Esophagus muscularis mucosa (tissue), 4 donors: Measurements from ENCODE around the gene B3GNT7. TPM values are rescaled to one million over a fixed set of nuclear protein-coding genes. Genes with fewer than 3 reads are reported as not detected.
"Not testable (repeated sequence)": the region's sequence is repeated elsewhere in the genome, so short reads cannot be mapped to it uniquely, and the experiment has no call there.

Experiments used
- DNase-seq: peaks from one replicate; pipeline ENCODE4 v3.0.0-alpha.2; 2017; ENCODE audit errors: extremely low spot score
- H3K27ac ChIP-seq, 4 donors: fragments of 200-600 bp; sonication (generic); replicated peaks in 1 of 4; 1 replicate in 3 of 4; 2 replicates in 1 of 4; pipeline ENCODE4 v1.5.1; 2016 to 2019; ENCODE audit warnings: mild to moderate bottlenecking in 1 of 4
- H3K27me3 ChIP-seq, 4 donors: fragments of 200-600 bp; sonication (generic); one replicate each; pipeline versions ENCODE4 v1.5.1 to v1.6.0; 2016 to 2019
- H3K36me3 ChIP-seq, 4 donors: fragments of 200-600 bp; sonication (generic); one replicate each; pipeline ENCODE4 v1.5.1; 2016 to 2019
- H3K4me1 ChIP-seq, 4 donors: fragments of 200-600 bp; sonication (generic); one replicate each; pipeline ENCODE4 v1.5.1; 2016 to 2019
- H3K4me3 ChIP-seq, 4 donors: fragments of 200-600 bp; sonication (generic); 1 replicate in 2 of 4; 2 replicates in 2 of 4; pipeline ENCODE4 v1.5.1; 2016 to 2019; ENCODE audit warnings: mild to moderate bottlenecking in 4 of 4, moderate library complexity in 1 of 4
- H3K9me3 ChIP-seq, 4 donors: fragments of 200-600 bp; sonication (generic); 1 replicate in 3 of 4; 2 replicates in 1 of 4; pipeline ENCODE4 v1.5.1; 2016 to 2019
- CTCF ChIP-seq, 3 experiments: fragments of 200-600 bp in 2 of 3; fragments of 450-650 bp in 1 of 3; sonication (generic) in 2 of 3; IDR thresholded peaks; one replicate each; pipeline ENCODE4 v1.5.1; 2017 to 2019; ENCODE audit warnings: antibody characterized with exemption in 3 of 3, mild to moderate bottlenecking in 2 of 3, moderate library complexity in 1 of 3
- EP300 ChIP-seq: sonication (generic); formaldehyde crosslinking; IDR thresholded peaks from one replicate; pipeline ENCODE4 v1.6.1; 2017; ENCODE audit warnings: antibody characterized with exemption
- POLR2A ChIP-seq: fragments of 450-650 bp; IDR thresholded peaks from one replicate; pipeline ENCODE4 v1.6.1; 2017; ENCODE audit warnings: antibody characterized with exemption, moderate library complexity, mild to moderate bottlenecking, low read depth
- POLR2AphosphoS5 ChIP-seq, 2 donors: sonication (generic); formaldehyde crosslinking; IDR thresholded peaks; one replicate each; pipeline ENCODE4 v1.6.1; 2017; ENCODE audit warnings: antibody characterized with exemption in 2 of 2
- WGBS: methylation state at CpG from one replicate; pipeline ENCODE4 v1.1.5; 2018; 5-methylcytosine and 5-hydroxymethylcytosine counted together
- intact Hi-C: fragments of 100-400 bp; cut with DNase I; formaldehyde crosslinking; loops from one replicate; pipeline ENCODE4 v1.15.1; 2023
- total RNA-seq, 4 donors: library from RNA; depleted of rRNA; stranded (reverse); fragments of >200 nt; gene quantifications; one replicate each; pipeline versions ENCODE4 v1.1.0 to v1.2.1, GENCODE V29; 2016

B3GNT7 gene
- total RNA-seq, 4 donors from 2014 or later: 3.7 to 7.0 (median 4.5) TPM

DNA sequence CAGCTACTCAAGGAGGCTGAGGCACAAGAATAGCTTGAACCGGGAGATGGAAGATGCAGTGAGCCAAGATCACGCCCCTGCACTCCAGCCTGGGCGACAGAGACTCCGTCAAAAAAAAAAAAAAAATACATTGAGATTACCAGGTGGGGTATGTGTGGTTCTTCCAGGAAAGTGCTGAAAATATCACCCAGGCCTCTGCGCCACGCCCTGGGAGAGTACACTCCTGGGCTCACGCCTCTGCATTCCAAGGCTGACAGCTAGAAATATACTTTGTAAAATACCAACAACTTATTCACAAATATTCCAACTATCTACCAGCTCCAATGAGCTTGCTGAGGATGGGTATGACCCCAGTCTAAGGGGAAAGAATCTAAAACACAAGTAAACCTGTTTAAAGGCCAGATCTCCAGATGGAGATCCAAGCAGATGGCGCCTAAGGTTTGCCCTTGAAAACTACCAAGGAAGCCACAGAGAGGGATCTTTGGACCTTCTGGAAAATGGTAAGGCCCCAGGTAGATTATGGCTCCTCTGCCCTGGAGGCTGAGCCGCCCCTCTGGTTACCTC is 21.6 kb upstream of the B3GNT7 start:
- Histone ChIP-seq H3K9me3 (no peaks in the 10 kb centered on the region), H3K4me3 (no peak overlapping the region), H3K4me1 (peaks cover 0 to 7% (median 0%) of the 10 kb centered on the region in 4 donors), H3K27ac (no peak overlapping the region), H3K27me3 (no peaks in the 10 kb centered on the region), H3K36me3 (peaks cover 0 to 40% (median 21%) of the 10 kb centered on the region in 4 donors)
- intact Hi-C loops: no loop called here
- WGBS: 92% methylated on average over 9 of the region's 9 CpGs
- DNase-seq: no peak
- no peak for TF ChIP-seq CTCF (IDR thresholded peaks at IDR 0.05)
- TF ChIP-seq POLR2A: no peak
- TF ChIP-seq EP300: no peak
- TF ChIP-seq POLR2AphosphoS5 (IDR thresholded peaks at IDR 0.05): no peak

DNA sequence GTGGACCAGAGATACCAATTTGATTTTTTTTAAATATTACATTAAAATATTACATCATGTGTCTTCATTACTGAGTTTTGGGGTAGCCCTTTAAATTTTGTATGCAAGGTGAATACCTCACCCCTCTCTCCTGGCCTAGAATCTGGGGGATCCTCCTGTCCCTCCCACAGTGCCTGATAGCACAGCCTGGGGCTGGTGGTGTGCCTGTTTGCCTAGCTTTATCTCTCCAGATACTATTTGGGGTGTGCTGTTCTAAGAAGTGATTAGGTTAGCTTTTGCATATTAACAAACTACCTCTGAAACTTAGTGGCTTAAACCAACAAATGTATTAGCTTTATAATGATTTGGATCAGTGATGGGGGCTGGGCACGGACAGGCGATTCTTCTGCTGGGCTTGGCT is 20.7 kb upstream of the B3GNT7 start:
- Histone ChIP-seq H3K4me3 (no peak overlapping the region), H3K27ac (no peak overlapping the region), H3K4me1 (peaks cover 0 to 7% (median 0%) of the 10 kb centered on the region in 4 donors), H3K27me3 (no peaks in the 10 kb centered on the region), H3K9me3 (no peaks in the 10 kb centered on the region), H3K36me3 (peaks cover 0 to 36% (median 20%) of the 10 kb centered on the region in 4 donors)
- no peak for DNase-seq
- 95% methylated on average over 2 of the region's 2 CpGs for WGBS
- intact Hi-C loops: no loop called here
- TF ChIP-seq EP300 (no peak), POLR2AphosphoS5 (IDR thresholded peaks at IDR 0.05) (no peak), POLR2A (no peak), CTCF (IDR thresholded peaks at IDR 0.05) (no peak)

GRCh38 chr2:231375994-231376615 is 19.4 kb upstream of the B3GNT7 start:
- H3K27me3 ChIP-seq, H3K4me3 ChIP-seq, intact Hi-C loops, DNase-seq, H3K27ac ChIP-seq, H3K4me1 ChIP-seq, H3K9me3 ChIP-seq: not testable (repeated sequence)
- peaks cover 0 to 23% (median 9%) of the 10 kb centered on the region in 4 donors for H3K36me3 ChIP-seq
- 53% methylated on average over 11 of the region's 11 CpGs for WGBS

GRCh38 chr2:231376857-231377256 is 18.7 kb upstream of the B3GNT7 start:
- Histone ChIP-seq H3K4me1 (no peaks in the 10 kb centered on the region), H3K4me3 (no peak overlapping the region), H3K9me3 (no peaks in the 10 kb centered on the region), H3K27me3 (no peaks in the 10 kb centered on the region), H3K36me3 (peaks cover 0 to 15% (median 6%) of the 10 kb centered on the region in 4 donors), H3K27ac (no peak overlapping the region)
- 69% methylated on average over 8 of the region's 8 CpGs for WGBS
- TF ChIP-seq POLR2A: no peak
- no peak for TF ChIP-seq CTCF (IDR thresholded peaks at IDR 0.05)
- TF ChIP-seq POLR2AphosphoS5 (IDR thresholded peaks at IDR 0.05): no peak
- no peak for TF ChIP-seq EP300
- intact Hi-C loops: no loop called here
- no peak for DNase-seq

- Histone ChIP-seq H3K4me1 (no peaks in the 10 kb centered on the region), H3K36me3 (peaks cover 0 to 4% (median 2%) of the 10 kb centered on the region in 4 donors), H3K4me3 (no peak overlapping the region), H3K27me3 (no peaks in the 10 kb centered on the region), H3K9me3 (no peaks in the 10 kb centered on the region), H3K27ac (no peak overlapping the region)
- 79% methylated on average over 13 of the region's 13 CpGs for WGBS
- no peak for DNase-seq
- intact Hi-C loops: no loop called here
- no peak for TF ChIP-seq POLR2A
- no peak for TF ChIP-seq CTCF (IDR thresholded peaks at IDR 0.05)
- TF ChIP-seq POLR2AphosphoS5 (IDR thresholded peaks at IDR 0.05): no peak
- TF ChIP-seq EP300: no peak
These were observed 17.3 kb upstream of the B3GNT7 start for GRCh38 chr2:231378026-231378722.
